Measurements from ENCODE around the gene USP6NL. TPM values are rescaled to one million over a fixed set of nuclear protein-coding genes. Genes with fewer than 3 reads are reported as not detected.

The USP6NL gene
- total RNA-seq, 1 donor from 2014 or later: 13.3 TPM

- TF ChIP-seq, protein P1, sequence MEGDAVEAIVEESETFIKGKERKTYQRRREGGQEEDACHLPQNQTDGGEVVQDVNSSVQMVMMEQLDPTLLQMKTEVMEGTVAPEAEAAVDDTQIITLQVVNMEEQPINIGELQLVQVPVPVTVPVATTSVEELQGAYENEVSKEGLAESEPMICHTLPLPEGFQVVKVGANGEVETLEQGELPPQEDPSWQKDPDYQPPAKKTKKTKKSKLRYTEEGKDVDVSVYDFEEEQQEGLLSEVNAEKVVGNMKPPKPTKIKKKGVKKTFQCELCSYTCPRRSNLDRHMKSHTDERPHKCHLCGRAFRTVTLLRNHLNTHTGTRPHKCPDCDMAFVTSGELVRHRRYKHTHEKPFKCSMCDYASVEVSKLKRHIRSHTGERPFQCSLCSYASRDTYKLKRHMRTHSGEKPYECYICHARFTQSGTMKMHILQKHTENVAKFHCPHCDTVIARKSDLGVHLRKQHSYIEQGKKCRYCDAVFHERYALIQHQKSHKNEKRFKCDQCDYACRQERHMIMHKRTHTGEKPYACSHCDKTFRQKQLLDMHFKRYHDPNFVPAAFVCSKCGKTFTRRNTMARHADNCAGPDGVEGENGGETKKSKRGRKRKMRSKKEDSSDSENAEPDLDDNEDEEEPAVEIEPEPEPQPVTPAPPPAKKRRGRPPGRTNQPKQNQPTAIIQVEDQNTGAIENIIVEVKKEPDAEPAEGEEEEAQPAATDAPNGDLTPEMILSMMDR (IDR thresholded peaks at IDR 0.05; ENCODE audit: partially characterized antibody, unreplicated experiment): no peak
- DNase-seq: no peak
- H3K27ac Mint-ChIP-seq (ENCODE audit: unreplicated experiment): no peak overlapping the region
- H3K9me3 Mint-ChIP-seq (ENCODE audit: unreplicated experiment): peaks cover 1% of the 10 kb centered on the region
- peaks cover 3% of the 10 kb centered on the region for H3K27me3 Mint-ChIP-seq (ENCODE audit: unreplicated experiment)
- H3K4me3 Mint-ChIP-seq (ENCODE audit: unreplicated experiment): no peak overlapping the region
- peaks cover 4% of the 10 kb centered on the region for H3K4me1 Mint-ChIP-seq (ENCODE audit: low read depth, unreplicated experiment)
- H3K36me3 Mint-ChIP-seq (ENCODE audit: unreplicated experiment): no peaks in the 10 kb centered on the region
These were observed 180.3 kb downstream of the USP6NL start for GRCh38 chr10:11431216-11431555.

GRCh38 chr10:11430421-11431215 is 180.8 kb downstream of the USP6NL start:
- TF ChIP-seq, protein P1 (IDR thresholded peaks at IDR 0.05; ENCODE audit: partially characterized antibody, unreplicated experiment): no peak
- Mint-ChIP-seq H3K9me3 (ENCODE audit: unreplicated experiment) (peaks cover 3% of the 10 kb centered on the region), H3K4me1 (ENCODE audit: low read depth, unreplicated experiment) (peaks cover 4% of the 10 kb centered on the region), H3K36me3 (ENCODE audit: unreplicated experiment) (no peaks in the 10 kb centered on the region), H3K27me3 (ENCODE audit: unreplicated experiment) (peaks cover 2% of the 10 kb centered on the region), H3K4me3 (ENCODE audit: unreplicated experiment) (no peak overlapping the region), H3K27ac (ENCODE audit: unreplicated experiment) (no peak overlapping the region)
- no peak for DNase-seq

GRCh38 chr10:11429439-11430052 is 181.9 kb downstream of the USP6NL start:
- Mint-ChIP-seq H3K36me3 (ENCODE audit: unreplicated experiment) (no peaks in the 10 kb centered on the region), H3K27me3 (ENCODE audit: unreplicated experiment) (peaks cover 2% of the 10 kb centered on the region), H3K27ac (ENCODE audit: unreplicated experiment) (no peak overlapping the region), H3K4me3 (ENCODE audit: unreplicated experiment) (no peak overlapping the region), H3K4me1 (ENCODE audit: low read depth, unreplicated experiment) (peaks cover 1% of the 10 kb centered on the region), H3K9me3 (ENCODE audit: unreplicated experiment) (peaks cover 3% of the 10 kb centered on the region)
- no peak for DNase-seq
- TF ChIP-seq, protein P1 (IDR thresholded peaks at IDR 0.05; ENCODE audit: partially characterized antibody, unreplicated experiment): no peak

GRCh38 chr10:11425676-11426075 is 185.8 kb downstream of the USP6NL start:
- peaks cover 11% of the 10 kb centered on the region for H3K36me3 Mint-ChIP-seq (ENCODE audit: unreplicated experiment)
- H3K27me3 Mint-ChIP-seq (ENCODE audit: unreplicated experiment): peaks cover 2% of the 10 kb centered on the region
- DNase-seq: no peak
- H3K4me3 Mint-ChIP-seq (ENCODE audit: unreplicated experiment): no peak overlapping the region
- H3K9me3 Mint-ChIP-seq (ENCODE audit: unreplicated experiment): peaks cover 3% of the 10 kb centered on the region
- H3K27ac Mint-ChIP-seq (ENCODE audit: unreplicated experiment): no peak overlapping the region
- H3K4me1 Mint-ChIP-seq (ENCODE audit: low read depth, unreplicated experiment): peaks cover 2% of the 10 kb centered on the region
- TF ChIP-seq, protein P1 (IDR thresholded peaks at IDR 0.05; ENCODE audit: partially characterized antibody, unreplicated experiment): no peak

DNA sequence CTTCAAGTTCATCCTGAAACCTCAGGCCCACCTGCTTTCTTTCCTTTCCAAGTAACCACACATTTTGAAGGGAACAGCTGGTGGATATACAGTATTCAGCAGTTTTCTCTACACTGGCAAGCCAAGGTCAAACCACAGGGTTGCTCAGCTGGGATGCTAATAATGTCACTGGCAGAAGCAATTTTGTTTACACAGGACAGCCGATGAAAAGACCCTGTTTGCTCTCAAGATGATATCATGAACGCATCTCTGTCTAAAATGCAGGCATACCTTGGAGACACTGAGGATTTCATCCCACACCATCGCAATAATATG is 186.2 kb downstream of the USP6NL start:
- Mint-ChIP-seq H3K27me3 (ENCODE audit: unreplicated experiment) (peaks cover 2% of the 10 kb centered on the region), H3K36me3 (ENCODE audit: unreplicated experiment) (peaks cover 12% of the 10 kb centered on the region), H3K4me1 (ENCODE audit: low read depth, unreplicated experiment) (peaks cover 2% of the 10 kb centered on the region), H3K27ac (ENCODE audit: unreplicated experiment) (no peak overlapping the region), H3K9me3 (ENCODE audit: unreplicated experiment) (peaks cover 5% of the 10 kb centered on the region), H3K4me3 (ENCODE audit: unreplicated experiment) (no peak overlapping the region)
- TF ChIP-seq, protein P1 (IDR thresholded peaks at IDR 0.05; ENCODE audit: partially characterized antibody, unreplicated experiment): no peak
- no peak for DNase-seq

All from glutamatergic neuron (in vitro differentiated cells).